Subcutaneous adipose tissue (tissue), 4 donors: ENCODE data around the gene MYO1E. TPM values are rescaled to one million over a fixed set of nuclear protein-coding genes. Genes with fewer than 3 reads are reported as not detected.

ENCODE experiments used
- CTCF ChIP-seq: fragments of 450-650 bp; IDR thresholded peaks from one replicate; pipeline ENCODE4 v1.5.1; 2016; ENCODE audit warnings: low read depth, mild to moderate bottlenecking, control low read depth, antibody characterized with exemption, moderate library complexity
- total RNA-seq, 4 donors: library from RNA; depleted of rRNA; stranded (reverse); fragments of >200 nt; gene quantifications; one replicate each; pipeline ENCODE4 v1.1.0, GENCODE V29; 2016

Gene MYO1E
- total RNA-seq, 4 donors from 2014 or later: 34.1 to 188 (median 91.7) TPM

GRCh38 chr15:59289574-59289973 lies 83.1 kb downstream of the MYO1E start:
- no peak for TF ChIP-seq CTCF

- no peak for TF ChIP-seq CTCF
Measured at GRCh38 chr15:59283717-59284391, 88.8 kb downstream of the MYO1E start.

GRCh38 chr15:59282515-59283337 lies 89.9 kb downstream of the MYO1E start:
- TF ChIP-seq CTCF: no peak

GRCh38 chr15:59281699-59282098 lies 91.0 kb downstream of the MYO1E start:
- no peak for TF ChIP-seq CTCF

- no peak for TF ChIP-seq CTCF
Measured at GRCh38 chr15:59280855-59281254, 91.8 kb downstream of the MYO1E start.

- no peak for TF ChIP-seq CTCF
Measured at GRCh38 chr15:59279023-59279422, 93.6 kb downstream of the MYO1E start.

- no peak for TF ChIP-seq CTCF
Measured at GRCh38 chr15:59278120-59278519, 94.6 kb downstream of the MYO1E start.
